NCI-H2081 treated with DMSO at 0.1 percent for 48 hours (cell line): Measurements from ENCODE around the gene VAMP8.

ENCODE experiments used
- DNase-seq: peaks from one replicate; lab custom pipeline; 2025; lab: John Stamatoyannopoulos, UW

Gene VAMP8

GRCh38 chr2:85619617-85620016 lies 42.2 kb downstream of the VAMP8 start:
- DNase-seq, result no peak

GRCh38 chr2:85621338-85621737 lies 44.0 kb downstream of the VAMP8 start:
- no peak for DNase-seq

- no peak for DNase-seq
These were observed 46.6 kb downstream of the VAMP8 start for GRCh38 chr2:85623991-85624390.

GRCh38 chr2:85628658-85629057 lies 51.3 kb downstream of the VAMP8 start:
- DNase-seq, result no peak

GRCh38 chr2:85631316-85631715 lies 53.9 kb downstream of the VAMP8 start:
- DNase-seq, result no peak
